Fibroblast of peridontal ligament (primary cell): Measurements from ENCODE around the gene XPO5.

Experiments
- DNase-seq: peaks from one replicate; pipeline ENCODE4 v3.0.0-alpha.2; 2010; ENCODE audit errors: extremely low read depth

The XPO5 gene

DNA sequence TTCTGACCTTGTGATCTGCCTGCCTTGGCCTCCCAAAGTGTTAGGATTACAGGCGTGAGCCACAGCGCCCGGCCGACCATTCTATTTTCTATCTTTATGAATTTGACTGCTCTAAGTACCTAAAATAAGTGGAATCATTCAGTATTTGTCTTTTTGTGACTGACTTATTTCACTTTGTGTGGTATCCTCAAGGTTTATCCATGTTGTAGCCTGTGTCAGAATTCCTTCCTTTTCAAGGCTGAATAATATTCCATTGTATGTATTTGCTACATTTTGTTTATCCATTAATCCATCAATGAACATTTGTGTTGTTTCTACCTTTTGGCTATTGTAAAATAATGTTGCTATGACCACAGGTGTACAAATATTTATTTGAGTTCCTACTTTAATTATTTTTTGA, 103.3 kb downstream of the XPO5 start:
- no peak for DNase-seq
